ENCODE measurements around the gene TRIM45.

- TF ChIP-seq POLR2AphosphoS5 (IDR thresholded peaks at IDR 0.05; ENCODE audit: low read depth, low read length) = no peak
- TF ChIP-seq POLR2A (IDR thresholded peaks at IDR 0.05; ENCODE audit: low read depth, low read length) = no peak
These were observed 51.4 kb downstream of the TRIM45 start for GRCh38 chr1:117070124-117070523.
